Activated CD4-positive, CD25-positive, alpha-beta regulatory T cell treated with anti-CD3 and anti-CD28 coated beads, Interleukin-2, amount 50 U/mL, for 24 hours (primary cell): ENCODE results near the gene MTSS2.

ENCODE experiments used
- ATAC-seq, 2 donors: fragments of 150-1000 bp; cut with Tn5 transposase; one replicate each; pipeline ENCODE4 v1.10.0; 2021; ENCODE audit warnings: mild to moderate bottlenecking in 1 of 2, moderate library complexity in 1 of 2

Gene MTSS2, protein sequence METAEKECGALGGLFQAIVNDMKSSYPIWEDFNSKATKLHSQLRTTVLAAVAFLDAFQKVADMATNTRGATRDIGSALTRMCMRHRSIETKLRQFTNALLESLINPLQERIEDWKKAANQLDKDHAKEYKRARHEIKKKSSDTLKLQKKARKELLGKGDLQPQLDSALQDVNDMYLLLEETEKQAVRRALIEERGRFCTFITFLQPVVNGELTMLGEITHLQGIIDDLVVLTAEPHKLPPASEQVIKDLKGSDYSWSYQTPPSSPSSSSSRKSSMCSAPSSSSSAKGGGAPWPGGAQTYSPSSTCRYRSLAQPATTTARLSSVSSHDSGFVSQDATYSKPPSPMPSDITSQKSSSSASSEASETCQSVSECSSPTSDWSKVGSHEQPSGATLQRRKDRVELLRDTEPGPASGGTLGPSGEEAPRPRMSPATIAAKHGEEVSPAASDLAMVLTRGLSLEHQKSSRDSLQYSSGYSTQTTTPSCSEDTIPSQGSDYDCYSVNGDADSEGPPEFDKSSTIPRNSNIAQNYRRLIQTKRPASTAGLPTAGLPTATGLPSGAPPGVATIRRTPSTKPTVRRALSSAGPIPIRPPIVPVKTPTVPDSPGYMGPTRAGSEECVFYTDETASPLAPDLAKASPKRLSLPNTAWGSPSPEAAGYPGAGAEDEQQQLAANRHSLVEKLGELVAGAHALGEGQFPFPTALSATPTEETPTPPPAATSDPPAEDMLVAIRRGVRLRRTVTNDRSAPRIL

DNA sequence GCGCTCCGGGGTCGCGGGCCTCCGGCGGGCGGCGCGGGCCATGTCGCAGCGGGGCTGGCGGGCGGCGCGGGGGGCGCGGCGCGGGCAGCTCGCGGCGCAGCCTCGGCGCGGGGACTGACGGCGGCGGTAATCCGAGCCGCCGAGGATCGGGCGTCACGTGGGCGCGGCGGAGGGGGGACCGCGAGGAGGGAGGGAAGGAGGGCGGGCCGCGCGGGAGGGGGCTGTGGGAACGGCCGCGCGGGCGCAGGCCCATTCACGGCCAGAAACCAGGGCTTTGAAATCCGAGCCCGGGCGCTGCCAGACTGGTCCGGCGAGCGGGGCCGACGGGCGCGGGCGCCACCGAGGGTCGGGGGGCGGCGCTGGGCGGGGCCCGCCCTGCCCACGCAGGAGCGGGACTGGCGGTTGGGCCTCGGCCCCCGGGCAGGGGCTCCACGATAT, at the start of gene MTSS2:
TSS of gene MTSS2 (minus strand) at position 116 of the 438 bp plus-strand sequence. CDS start 262 bp downstream, outside the sequence.
- peak; percentile 15 to 17 for ATAC-seq

DNA sequence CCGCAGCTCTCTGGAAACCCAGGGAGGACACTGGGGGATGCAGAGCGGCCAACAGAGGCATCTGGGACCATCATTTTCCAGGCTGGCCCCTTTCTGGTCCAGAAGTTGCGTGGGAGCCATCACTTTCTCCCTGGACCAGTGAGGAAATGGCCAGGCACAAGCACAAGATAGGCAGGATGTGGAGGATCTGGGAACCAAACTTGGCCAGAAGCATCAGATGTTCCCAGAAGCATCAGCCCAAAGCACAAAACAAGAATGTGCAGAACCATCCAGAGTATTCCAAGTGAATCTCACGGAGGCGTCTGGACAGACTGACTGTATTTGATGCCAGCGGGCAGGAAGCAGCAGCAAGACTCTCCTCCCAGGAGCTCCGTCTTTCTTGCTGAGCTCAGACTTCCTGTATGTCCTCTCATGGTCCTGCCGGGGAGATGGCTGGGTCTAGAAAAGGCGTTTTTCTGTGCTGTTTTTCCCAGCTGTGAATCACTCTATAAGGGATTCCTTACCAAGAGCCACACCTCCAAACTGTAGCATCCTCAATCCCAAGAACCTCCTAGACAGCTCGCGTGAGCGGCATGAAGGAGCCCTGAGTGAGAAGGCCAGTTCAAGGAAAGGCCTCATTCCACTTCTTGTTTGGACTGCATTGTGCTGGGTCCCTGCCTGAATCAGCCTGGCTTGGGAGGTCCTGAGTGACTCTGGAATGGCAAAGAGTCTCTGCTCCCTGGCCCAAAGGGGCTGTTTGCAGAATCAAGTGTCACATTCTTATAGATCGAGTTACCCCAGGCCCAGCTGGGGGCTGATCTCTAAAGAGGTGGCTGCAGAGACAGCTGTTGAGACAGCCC, 49.5 kb upstream of the MTSS2 start:
- no peak for ATAC-seq

DNA sequence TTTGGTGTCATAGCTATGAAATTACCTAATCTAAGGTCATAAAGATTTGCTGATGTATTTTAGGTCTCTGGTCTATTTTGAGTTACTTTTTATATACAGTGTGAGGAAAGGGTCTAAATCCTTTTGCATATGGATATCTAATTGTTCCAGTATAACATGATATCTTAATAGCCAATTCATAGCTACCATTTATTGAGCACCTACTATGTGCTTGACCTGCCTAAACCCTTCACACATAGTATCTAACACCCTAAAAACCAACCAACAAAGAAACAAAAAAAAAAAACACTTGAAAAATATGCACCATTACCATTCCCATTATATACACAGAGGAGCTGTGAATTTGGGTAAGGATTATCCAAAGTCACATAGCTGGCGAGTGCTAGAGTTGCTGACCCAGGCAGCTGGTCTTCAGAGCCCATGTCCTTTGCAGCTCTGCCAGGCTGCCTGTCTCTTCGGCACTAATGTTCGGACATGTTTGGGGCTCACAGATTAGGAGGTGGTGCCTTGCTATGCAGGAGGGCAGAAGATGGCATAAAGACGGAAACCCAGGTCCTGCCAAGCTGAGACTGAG, 48.8 kb upstream of the MTSS2 start:
- no peak for ATAC-seq

DNA sequence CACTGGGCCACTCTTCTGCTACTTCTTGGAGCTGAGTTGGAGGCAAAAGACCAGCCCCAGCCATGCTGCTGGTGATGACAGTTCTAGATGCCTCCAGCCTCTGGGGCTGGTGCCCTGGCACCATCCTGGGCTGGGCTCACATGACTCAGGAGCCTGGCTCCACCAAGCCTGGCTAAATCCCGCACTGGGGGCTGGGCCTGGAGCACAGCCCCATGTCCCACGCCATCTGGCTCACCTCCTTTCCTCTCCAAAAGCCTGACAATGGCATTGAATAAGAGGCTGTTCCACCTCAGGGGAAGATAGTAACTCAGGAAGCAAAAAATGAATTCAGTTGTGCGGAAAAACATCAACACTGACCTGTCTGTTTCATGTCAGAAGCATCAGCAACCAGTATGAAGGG, 45.1 kb upstream of the MTSS2 start:
- ATAC-seq = no peak

DNA sequence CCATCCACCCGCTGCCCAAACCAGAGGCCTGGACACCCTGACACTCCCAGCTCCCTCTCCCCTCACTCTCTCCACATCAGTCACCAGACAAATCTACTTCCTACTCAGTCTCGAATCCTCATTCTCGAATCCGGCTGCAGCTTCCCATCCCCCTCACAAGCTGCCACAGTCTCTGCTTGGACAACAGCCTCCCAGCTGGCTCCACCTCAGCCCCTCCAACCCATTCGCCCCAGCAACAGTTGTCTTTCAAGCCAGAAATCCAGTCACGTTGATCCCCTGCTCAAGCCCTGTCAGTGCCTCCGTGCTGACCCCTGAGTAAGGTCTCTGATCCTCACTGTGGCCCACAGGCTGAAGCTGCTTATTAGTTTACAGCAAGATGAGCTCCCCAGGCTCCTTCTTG, 44.2 kb upstream of the MTSS2 start:
- ATAC-seq = no peak

DNA sequence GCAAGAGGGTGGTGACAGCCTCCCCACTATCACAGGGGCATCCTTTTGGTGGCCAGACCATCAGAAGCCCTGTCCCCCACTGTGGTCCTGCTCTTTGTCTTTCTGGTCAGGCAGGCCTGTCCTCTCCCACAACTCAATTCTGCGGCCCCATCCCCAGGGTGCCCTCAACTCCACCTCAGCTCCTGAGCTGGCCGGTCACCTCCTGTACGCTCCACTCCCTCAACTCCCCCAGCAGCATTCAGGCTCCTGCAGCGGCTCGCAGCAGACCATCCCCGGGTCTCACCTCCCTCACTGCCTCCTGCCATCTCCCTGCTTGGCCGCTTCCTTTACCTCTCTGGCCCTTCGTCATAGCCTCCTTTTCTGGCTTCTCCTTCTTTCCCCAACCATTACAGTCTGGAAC, 43.4 kb upstream of the MTSS2 start:
- no peak for ATAC-seq

- no peak for ATAC-seq
These were observed 42.3 kb upstream of the MTSS2 start for GRCh38 chr16:70728150-70728549.

DNA sequence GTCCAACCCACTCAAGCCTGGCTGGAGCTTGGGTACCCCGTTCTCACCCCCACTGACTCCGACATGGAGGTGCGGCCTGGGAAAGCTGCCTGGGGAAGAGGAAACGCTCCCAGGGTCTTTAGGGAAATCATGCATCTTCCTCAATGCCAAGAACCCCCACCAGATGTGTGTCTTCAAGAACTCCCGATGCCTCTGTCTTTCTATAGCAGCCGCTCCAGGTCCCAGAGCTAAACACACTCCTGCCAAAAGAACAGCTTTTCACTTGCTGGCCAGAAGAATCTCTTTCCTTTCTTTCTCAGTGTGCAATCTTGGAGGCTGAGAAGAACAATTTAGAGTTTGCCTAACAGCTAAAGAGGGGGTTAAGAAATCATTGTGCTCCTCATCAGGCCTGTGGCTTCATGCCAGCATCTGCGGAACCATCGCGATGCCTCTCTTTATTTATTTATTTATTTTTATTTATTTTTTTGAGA, 41.1 kb upstream of the MTSS2 start:
- no peak for ATAC-seq

GRCh38 chr16:70725912-70726828, 40.3 kb upstream of the MTSS2 start:
- no peak for ATAC-seq

GRCh38 chr16:70725024-70725911, 39.4 kb upstream of the MTSS2 start:
- no peak for ATAC-seq

GRCh38 chr16:70724146-70725023, 38.5 kb upstream of the MTSS2 start:
- no peak for ATAC-seq

GRCh38 chr16:70723740-70724145, 37.9 kb upstream of the MTSS2 start:
- no peak for ATAC-seq

DNA sequence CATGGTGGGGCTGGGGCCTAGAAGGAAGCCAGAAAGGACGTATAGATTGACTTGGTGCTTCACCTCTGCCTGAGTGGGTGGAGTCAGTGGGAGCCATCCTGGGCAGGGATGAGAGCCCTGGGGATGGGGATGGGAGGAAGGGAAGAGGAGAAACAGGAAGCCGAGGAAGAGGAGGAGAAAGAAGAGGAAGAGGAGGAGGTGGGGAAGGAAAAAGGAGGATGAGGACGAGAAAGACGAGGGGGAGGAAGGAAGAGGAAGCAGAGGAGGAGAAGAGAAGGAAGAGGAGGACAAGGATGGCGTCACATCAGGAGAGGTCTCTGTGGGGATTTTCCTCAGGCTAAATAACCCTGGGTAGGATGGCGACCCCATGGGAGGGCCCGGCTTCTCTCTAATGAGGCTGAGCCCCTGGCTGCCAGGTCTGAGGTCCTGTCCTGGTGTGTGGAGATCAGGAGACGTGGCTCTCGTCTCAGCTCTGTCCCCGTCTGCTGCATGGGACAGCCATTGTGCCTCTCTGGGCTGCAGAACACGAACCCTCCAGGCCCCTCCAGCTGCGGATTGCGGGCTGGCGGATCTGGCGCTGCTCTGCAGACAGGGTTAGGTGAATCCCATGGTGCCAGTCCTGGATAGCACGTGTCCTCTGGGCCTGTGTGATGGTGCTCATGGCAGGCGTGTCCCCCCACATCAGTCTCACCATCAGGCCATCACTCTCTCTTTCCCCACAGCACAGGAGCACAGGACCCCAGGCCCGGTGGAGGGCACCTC, 35.5 kb upstream of the MTSS2 start:
- ATAC-seq = no peak

GRCh38 chr16:70720425-70721201, 34.8 kb upstream of the MTSS2 start:
- ATAC-seq = no peak

- ATAC-seq = no peak
These were observed 31.2 kb upstream of the MTSS2 start for GRCh38 chr16:70717065-70717464.

GRCh38 chr16:70715860-70716357, 30.1 kb upstream of the MTSS2 start:
- no peak for ATAC-seq

GRCh38 chr16:70715055-70715858, 29.4 kb upstream of the MTSS2 start:
- no peak for ATAC-seq
